Fibroblast of skin of right quadriceps (primary cell): ENCODE measurements around the gene TMC1.
A peak's percentile ranks its signal among the peaks of the same experiment; 100 is the strongest.
"Not testable (repeated sequence)": the region's sequence is repeated elsewhere in the genome, so short reads cannot be mapped to it uniquely, and the experiment has no call there.

Experiments
- DNase-seq: peaks from one replicate; pipeline ENCODE4 v3.0.0-alpha.2; 2013

TMC1 gene

DNA sequence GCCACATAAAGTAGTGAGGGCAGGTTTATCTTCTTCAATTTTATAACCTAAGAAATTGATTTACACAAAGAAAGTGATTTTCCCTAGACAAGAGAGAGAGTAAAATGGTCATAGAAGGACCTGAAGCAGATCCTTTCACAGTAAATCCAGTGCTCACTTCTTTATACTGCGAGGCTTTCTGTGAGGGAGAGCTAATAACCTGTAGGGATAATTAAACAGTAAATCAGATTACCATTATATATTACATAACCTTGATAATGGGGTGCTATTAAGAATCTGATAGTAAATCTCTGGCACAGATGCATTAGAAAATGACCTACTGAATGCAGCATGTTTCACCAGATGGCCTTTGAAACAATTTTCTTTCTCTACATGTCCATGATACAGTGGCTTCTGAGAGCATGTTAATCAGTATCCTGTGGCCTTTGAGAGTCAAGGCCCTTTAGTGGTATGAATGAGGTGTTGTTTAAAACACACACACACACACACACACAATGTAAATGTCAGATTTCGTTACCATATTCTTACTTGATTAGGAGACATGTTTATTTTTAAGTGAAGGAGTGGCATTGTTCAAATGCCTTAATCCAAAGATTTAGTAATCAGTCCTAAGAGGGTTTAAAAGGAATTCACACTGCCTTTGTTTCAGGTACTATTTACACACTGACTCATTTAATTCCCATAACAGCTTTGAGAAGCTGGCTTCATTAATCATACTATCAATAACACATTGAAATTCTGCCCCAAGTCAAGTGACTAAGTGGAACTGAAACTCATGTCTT is 306.7 kb downstream of the TMC1 start:
- peak; percentile 36 for DNase-seq

DNA sequence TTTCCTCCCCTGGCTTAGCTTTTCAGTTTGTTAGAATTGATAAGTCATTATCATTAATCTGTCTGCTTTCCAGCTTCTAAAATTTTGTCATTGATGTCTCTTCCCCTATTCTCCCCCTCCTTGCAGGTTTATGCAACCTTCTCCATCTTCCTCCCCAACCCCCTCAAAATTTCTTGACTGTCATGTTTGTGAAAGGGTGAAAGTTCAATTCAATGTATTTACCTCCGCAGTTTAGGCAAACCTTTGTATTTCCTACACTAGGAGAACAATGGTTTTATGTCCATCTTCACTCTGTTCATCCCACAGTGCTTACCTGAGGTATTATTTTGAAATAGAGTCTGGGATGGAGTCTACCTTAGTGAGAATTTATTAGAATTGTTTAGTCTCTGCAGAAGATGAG is 313.6 kb downstream of the TMC1 start:
- DNase-seq: no peak

DNA sequence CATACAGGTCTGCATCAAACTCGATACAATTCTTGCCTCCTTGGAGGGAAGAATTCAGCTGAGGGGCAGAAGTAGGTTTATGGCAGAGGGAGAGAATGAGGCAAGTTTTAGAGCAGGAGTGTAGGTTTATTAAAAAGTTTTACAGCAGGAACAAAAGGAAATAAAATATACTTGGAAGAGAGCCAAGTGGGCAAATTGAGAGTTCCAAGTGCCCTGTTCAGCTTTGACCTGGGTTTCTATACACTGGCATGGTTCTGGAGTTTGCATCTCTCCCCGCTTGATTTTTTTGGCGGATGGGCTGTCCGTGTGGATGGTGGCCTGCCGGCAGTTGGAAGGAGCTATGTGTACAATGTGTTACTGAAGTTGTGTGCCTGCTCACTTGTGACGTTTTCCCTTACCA is 315.4 kb downstream of the TMC1 start:
- no peak for DNase-seq

DNA sequence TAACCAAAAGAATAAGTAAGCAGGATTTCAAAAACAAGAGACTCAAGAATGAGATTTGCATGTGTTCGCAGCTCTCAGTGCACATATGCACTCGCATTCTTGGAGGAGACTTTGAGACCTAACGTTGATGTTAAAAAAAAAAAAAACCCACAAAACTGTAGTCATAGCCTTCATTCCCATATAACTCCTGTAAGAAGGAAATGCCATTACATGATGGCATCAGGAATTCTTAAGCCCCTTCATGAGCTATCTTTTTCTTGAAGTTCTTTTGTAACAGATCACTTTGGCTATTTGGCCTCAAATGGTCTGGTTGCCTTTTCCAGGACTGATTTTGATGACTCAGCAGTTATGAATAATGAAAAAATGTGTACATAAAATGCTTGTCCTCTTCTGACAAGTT is 317.7 kb downstream of the TMC1 start:
- DNase-seq: peak; percentile 88

- no peak for DNase-seq
Observed at GRCh38 chr9:72843520-72844439, 322.4 kb downstream of the TMC1 start.

- no peak for DNase-seq
Observed at GRCh38 chr9:72844440-72844768, 323.0 kb downstream of the TMC1 start.

DNA sequence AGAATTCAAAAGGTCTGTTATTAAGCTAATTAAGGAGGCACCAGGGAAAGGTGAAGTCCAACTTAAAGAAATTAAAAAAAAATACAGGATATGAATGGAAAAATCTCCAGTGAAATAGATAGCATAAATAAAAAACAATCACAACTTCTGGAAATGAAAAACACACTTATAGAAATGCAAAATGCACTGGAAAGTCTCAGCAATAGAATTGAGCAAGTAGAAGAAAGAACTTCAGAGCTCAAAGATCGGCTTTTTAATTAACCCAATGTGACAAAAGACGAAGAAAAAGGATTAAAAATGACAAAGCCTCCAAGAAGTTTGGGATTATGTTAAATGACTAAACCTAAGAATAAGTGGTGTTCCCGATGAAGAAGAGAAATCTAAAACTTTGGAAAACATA is 323.6 kb downstream of the TMC1 start:
- not testable (repeated sequence) for DNase-seq

DNA sequence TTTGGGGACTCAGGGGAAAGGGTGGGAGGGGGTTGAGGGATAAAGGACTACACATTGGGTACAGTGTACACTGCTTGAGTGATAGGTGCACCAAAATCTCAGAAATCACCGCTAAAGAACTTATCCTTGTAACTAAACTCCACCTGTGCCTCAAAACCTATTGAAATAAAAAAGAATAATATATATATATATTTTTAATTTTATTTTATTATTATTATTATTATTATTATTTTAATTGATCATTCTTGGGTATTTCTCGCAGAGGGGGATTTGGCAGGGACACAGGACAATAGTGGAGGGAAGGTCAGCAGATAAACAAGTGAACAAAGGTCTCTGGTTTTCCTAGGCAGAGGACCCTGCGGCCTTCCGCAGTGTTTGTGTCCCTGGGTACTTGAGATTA is 328.8 kb downstream of the TMC1 start:
- DNase-seq: not testable (repeated sequence)

DNA sequence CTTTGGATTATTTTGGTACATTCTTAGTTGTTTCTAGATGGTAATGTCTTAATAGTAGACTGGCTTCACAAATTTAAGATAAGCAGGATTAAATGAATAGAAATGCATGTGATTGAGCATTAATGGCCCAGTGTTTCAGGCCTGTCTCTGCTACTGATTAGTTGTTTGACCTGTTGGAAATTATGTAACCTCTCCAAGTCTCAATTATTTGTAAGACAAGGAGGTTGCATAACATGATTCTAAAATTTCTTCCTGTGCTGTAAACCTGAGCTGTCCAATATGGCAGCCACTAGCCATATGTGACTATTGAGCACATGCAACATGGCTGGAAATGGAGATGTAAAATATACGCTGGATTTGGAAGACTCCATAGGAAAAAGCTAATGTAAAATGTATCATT is 333.9 kb downstream of the TMC1 start:
- DNase-seq: no peak

- DNase-seq: no peak
Observed at GRCh38 chr9:72855890-72856523, 334.6 kb downstream of the TMC1 start.

GRCh38 chr9:72856972-72857623 is 335.7 kb downstream of the TMC1 start:
- peak; percentile 61 for DNase-seq

DNA sequence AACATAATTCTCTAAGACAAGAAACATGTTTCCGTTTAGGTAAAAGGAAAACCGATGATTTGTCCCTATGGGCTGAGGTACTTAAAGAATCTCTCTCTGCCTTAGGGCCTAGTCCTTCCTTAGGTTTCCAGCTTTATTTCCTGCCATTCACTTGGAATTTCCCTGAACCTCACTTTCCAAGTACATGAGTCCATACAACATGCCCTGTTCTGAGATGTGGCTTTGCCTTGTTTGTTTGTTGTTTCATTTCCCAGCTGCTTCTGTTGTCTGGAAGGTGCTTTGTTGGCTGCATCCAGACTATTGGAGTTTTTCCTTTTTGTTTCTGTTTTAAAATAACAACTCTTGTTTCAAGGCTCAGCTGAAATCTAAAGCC is 336.2 kb downstream of the TMC1 start:
- DNase-seq: no peak

GRCh38 chr9:72858089-72858912 is 336.9 kb downstream of the TMC1 start:
- no peak for DNase-seq

DNA sequence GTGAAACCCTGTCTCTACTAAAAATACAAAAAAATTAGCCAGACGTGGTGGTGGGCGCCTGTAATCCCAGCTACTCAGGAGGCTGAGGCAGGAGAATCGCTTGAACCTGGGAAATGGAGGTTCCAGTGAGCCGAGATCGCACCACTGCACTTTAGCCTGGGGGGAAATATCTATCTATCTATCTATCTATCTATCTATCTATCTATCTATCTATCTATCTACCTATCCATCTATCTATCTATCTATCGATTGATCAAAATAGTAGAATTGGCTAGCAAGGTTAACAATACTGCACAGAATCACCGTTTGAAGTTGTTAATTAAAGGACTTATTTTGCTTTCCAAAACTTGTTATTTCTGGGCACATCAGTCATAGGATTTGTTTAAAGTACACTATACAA is 341.4 kb downstream of the TMC1 start:
- not testable (repeated sequence) for DNase-seq

GRCh38 chr9:72863456-72864094 is 342.2 kb downstream of the TMC1 start:
- DNase-seq: no peak

DNA sequence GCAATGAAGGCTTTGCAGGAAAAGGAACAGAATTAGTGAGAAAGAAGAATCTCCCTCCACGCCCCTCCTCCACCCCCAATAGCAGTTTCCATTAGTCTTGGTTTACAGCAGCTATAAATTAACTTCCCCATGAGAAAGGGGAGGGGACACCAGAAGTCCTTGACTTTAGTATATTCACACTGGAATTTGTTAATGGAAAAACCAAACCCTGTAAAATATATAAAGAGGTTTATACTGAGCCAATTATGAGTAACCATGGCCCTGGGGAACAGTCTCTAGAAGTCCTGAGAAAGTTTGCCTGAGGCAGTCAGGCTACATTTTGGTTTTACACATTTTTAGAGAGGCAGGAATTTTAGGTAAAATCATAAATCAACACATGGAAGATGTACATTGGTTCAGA is 342.9 kb downstream of the TMC1 start:
- peak; percentile 13 for DNase-seq

GRCh38 chr9:72871685-72872084 is 350.3 kb downstream of the TMC1 start:
- peak; percentile 16 for DNase-seq

DNA sequence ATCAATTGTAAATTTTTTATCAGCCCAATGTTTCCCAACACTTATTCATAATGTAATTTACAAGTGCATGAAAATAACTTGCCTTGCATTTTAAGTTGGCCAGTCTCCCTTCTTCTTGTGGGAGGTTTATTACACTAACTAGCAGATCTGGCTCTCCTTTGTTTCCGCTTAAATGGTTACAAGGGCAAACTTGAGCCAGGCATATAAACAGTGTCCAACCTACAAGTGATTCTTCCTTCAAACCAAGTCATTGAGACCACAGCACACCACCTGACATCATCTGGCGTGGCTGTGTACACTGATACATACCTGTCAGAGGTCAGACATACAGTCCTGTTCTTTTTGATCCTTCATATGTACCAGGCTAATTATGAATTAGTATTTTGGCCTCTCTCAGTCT is 351.3 kb downstream of the TMC1 start:
- no peak for DNase-seq

- DNase-seq: no peak
Observed at GRCh38 chr9:72873456-72873855, 352.0 kb downstream of the TMC1 start.

DNA sequence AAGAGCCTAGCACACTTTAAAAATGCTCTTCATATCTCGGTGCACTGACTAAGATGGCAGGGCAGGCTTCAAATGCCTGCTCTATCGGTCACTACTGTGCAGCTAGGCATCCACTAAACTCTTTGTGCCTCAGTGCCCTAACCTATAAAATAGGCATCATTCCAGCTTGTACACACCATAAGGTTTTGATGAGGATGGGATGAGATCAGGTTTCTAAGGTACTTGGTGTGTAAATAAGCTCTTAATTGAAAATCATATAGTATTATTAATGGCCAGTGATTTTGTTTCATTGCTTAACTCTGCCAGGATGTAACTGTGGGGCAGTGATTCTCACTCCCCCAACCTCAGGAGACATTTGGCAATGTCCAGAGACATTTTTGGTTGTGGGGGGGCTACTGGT is 352.9 kb downstream of the TMC1 start:
- DNase-seq: no peak

- DNase-seq: no peak
Observed at GRCh38 chr9:72875221-72875620, 353.8 kb downstream of the TMC1 start.

DNA sequence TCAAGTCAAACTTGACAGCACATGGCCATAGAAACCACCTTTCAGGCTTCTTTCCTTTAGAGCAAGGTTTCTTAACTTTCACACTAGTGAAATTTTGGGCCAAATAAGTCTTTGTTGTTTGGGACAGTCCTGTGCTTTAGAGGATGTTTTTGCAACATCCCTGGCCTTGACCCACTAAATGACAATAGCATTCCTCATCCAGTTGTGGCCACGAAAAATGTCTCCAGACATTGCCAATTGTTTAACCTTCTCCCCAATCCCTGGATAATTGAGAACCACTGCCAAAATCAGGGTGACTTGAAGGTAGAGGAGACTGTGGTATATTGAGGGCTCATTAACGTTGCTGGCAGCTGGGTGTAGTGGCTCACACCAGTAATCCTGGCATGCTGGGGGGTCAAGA is 359.4 kb downstream of the TMC1 start:
- no peak for DNase-seq
